ENCODE results near the gene MBD3.

Gene MBD3

GRCh38 chr19:1569997-1570396 lies 22.7 kb downstream of the MBD3 start (continued):
- TF ChIP-seq ZNF366 (tag by site-specific recombination; conservative IDR thresholded peaks at IDR 0.05) (peak; percentile 99), YY2 (tag by site-specific recombination; IDR thresholded peaks at IDR 0.05) (no peak), ZNF16 (tag by site-specific recombination; IDR thresholded peaks at IDR 0.05; ENCODE audit: low read depth) (no peak), ZNF555 (tag by site-specific recombination; conservative IDR thresholded peaks at IDR 0.05) (no peak), ZNF214 (tag by site-specific recombination; IDR thresholded peaks at IDR 0.05; ENCODE audit: borderline replicate concordance) (no peak), ZNF391 (tag by site-specific recombination; IDR thresholded peaks at IDR 0.05; ENCODE audit: borderline replicate concordance, low read depth) (no peak), ZEB2 (tag by site-specific recombination; IDR thresholded peaks at IDR 0.05) (no peak), MEIS1 (CRISPR knock-in tag; IDR thresholded peaks at IDR 0.05; ENCODE audit: borderline replicate concordance) (no peak), ZNF335 (tag by site-specific recombination; conservative IDR thresholded peaks at IDR 0.05) (peak; percentile 35; the same call in 1 of the 2 replicates), YY1 (tag by site-specific recombination; IDR thresholded peaks at IDR 0.05) (no peak), REPIN1 (tag by site-specific recombination; IDR thresholded peaks at IDR 0.05; ENCODE audit: low read depth) (no peak), ZNF701 (tag by site-specific recombination; IDR thresholded peaks at IDR 0.05) (no peak), ZNF658 (tag by site-specific recombination; IDR thresholded peaks at IDR 0.05) (no peak), PRDM1 (tag by site-specific recombination; IDR thresholded peaks at IDR 0.05) (peak; percentile 99), MYNN (tag by site-specific recombination; IDR thresholded peaks at IDR 0.05; ENCODE audit: borderline replicate concordance) (no peak), ZNF530 (tag by site-specific recombination; IDR thresholded peaks at IDR 0.05; ENCODE audit: low read depth) (no peak), ZNF146 (tag by site-specific recombination; IDR thresholded peaks at IDR 0.05) (no peak), ZNF558 (tag by site-specific recombination; IDR thresholded peaks at IDR 0.05) (no peak), ZNF174 (tag by site-specific recombination; IDR thresholded peaks at IDR 0.05) (no peak), KLF8 (tag by site-specific recombination; IDR thresholded peaks at IDR 0.05) (no peak), ZNF776 (tag by site-specific recombination; IDR thresholded peaks at IDR 0.05; ENCODE audit: borderline replicate concordance) (no peak), ZNF2 (tag by site-specific recombination; IDR thresholded peaks at IDR 0.05) (0 out of 2 replicates have a peak, but pooled peaks have one; percentile 69), ZFP41 (tag by site-specific recombination; IDR thresholded peaks at IDR 0.05; ENCODE audit: borderline replicate concordance) (no peak)
- TF ChIP-seq, protein P1, sequence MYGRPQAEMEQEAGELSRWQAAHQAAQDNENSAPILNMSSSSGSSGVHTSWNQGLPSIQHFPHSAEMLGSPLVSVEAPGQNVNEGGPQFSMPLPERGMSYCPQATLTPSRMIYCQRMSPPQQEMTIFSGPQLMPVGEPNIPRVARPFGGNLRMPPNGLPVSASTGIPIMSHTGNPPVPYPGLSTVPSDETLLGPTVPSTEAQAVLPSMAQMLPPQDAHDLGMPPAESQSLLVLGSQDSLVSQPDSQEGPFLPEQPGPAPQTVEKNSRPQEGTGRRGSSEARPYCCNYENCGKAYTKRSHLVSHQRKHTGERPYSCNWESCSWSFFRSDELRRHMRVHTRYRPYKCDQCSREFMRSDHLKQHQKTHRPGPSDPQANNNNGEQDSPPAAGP (tag by site-specific recombination; IDR thresholded peaks at IDR 0.05) = no peak
- TF ChIP-seq, protein P2, sequence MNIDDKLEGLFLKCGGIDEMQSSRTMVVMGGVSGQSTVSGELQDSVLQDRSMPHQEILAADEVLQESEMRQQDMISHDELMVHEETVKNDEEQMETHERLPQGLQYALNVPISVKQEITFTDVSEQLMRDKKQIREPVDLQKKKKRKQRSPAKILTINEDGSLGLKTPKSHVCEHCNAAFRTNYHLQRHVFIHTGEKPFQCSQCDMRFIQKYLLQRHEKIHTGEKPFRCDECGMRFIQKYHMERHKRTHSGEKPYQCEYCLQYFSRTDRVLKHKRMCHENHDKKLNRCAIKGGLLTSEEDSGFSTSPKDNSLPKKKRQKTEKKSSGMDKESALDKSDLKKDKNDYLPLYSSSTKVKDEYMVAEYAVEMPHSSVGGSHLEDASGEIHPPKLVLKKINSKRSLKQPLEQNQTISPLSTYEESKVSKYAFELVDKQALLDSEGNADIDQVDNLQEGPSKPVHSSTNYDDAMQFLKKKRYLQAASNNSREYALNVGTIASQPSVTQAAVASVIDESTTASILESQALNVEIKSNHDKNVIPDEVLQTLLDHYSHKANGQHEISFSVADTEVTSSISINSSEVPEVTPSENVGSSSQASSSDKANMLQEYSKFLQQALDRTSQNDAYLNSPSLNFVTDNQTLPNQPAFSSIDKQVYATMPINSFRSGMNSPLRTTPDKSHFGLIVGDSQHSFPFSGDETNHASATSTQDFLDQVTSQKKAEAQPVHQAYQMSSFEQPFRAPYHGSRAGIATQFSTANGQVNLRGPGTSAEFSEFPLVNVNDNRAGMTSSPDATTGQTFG (tag by site-specific recombination; IDR thresholded peaks at IDR 0.05; ENCODE audit: borderline replicate concordance) = no peak

DNA sequence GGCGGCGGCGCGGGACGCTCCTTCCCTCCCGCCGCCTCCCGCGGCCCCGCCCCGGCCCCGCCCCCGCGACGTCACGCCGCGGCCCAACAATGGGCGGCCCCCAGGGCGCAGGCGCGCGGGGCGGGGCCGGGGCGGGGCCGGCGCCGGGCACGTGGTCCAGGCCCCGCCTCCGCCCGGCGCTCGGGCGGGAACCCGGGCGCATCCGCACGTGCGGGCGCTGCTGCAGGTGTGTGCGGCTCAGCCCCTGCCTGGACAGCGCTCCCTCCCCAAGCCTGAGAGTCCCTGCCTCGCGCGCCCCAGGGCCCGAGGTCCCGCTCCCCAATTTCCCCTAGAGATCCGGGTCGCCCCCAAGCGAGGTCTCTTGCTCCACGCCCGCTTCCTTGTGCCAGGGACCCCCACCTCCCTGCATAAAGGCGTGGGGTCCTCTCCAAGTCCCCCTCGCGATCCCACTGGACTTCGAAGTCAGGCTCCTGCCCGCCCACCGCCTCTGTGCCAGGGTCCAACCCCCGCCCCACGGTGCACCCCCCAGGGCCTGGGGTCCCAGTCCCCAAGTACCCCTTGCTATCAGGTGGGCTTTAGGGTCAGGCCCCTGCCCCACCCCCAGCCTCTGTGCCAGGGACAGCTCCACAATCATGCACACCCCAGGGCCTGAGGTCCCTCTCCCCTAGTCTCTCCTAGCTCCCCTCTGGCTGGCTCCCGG lies 24.2 kb downstream of the MBD3 start, which contains the start of gene MEX3D:
TSS of gene MEX3D (minus strand) at position 6 of the 700 bp plus-strand sequence. CDS start 267 bp downstream, outside the sequence.
- H3K9me3 ChIP-seq (ENCODE audit: control insufficient read depth, insufficient read depth, low read depth, low read length) = no peaks in the 10 kb centered on the region
- H3K27ac ChIP-seq (ENCODE audit: extremely low read depth, low read depth, low read length) = peak within 1 kb of the TSS; percentile 31; the same call in 1 of the 2 replicates
- no peaks in the 10 kb centered on the region for H3K4me1 ChIP-seq (ENCODE audit: control insufficient read depth, insufficient read depth, low read length)
- H3K36me3 ChIP-seq (ENCODE audit: control insufficient read depth in 2 of 2, insufficient read depth in 1 of 2, low read length in 2 of 2) = peaks cover 0 to 7% of the 10 kb centered on the region in 2 experiments; a peak in 2 of 3 replicates
- ChIA-PET CTCF (no interaction called here), POLR2A (interaction anchor here (0.5 kb wide), 1 partner anchor 24 kb away, joined by 3 read pairs; the partner anchor contains the start of gene MBD3)
- H3K4me3 ChIP-seq (ENCODE audit: low read depth, low read length) = peak within 1 kb of the TSS; percentile 56
- no peak for TF ChIP-seq KLF16 (tag by site-specific recombination; IDR thresholded peaks at IDR 0.05)
- no peak for TF ChIP-seq ZNF221 (tag by site-specific recombination; IDR thresholded peaks at IDR 0.05; ENCODE audit: borderline replicate concordance)
- TF ChIP-seq ZFHX2 (tag by site-specific recombination; conservative IDR thresholded peaks at IDR 0.05) = no peak
- TF ChIP-seq ZNF610 (tag by site-specific recombination; IDR thresholded peaks at IDR 0.05; ENCODE audit: borderline replicate concordance) = peak; percentile 40; the same call in 1 of the 2 replicates
- no peak for TF ChIP-seq IKZF3 (tag by site-specific recombination; IDR thresholded peaks at IDR 0.05)
- TF ChIP-seq ZNF398 (tag by site-specific recombination; IDR thresholded peaks at IDR 0.05) = 0 out of 2 replicates have a peak, but pooled peaks have one; percentile 8
- TF ChIP-seq KLF9 (tag by site-specific recombination; IDR thresholded peaks at IDR 0.05; ENCODE audit: low read depth) = no peak
- TF ChIP-seq ZNF48 (tag by site-specific recombination; IDR thresholded peaks at IDR 0.05) = no peak
- TF ChIP-seq ZNF596 (tag by site-specific recombination; IDR thresholded peaks at IDR 0.05) = no peak

All from HEK293 (cell line).